Transverse colon (tissue), 4 donors: ENCODE results near the gene DUOXA1.

ENCODE experiments used
- CTCF ChIP-seq, 5 experiments: fragments of 200-600 bp in 3 of 5; fragments of 450-650 bp in 2 of 5; sonication (generic) in 3 of 5; IDR thresholded peaks; 1 replicate in 2 of 5; 2 replicates in 3 of 5; pipeline ENCODE4 v1.5.1; 2016 to 2017; ENCODE audit warnings: antibody characterized with exemption in 5 of 5, inconsistent platforms in 3 of 5, mild to moderate bottlenecking in 2 of 5, moderate library complexity in 1 of 5
- EP300 ChIP-seq: sonication (generic); formaldehyde crosslinking; IDR thresholded peaks from one replicate; pipeline ENCODE4 v1.6.1; 2017; ENCODE audit warnings: antibody characterized with exemption, low read depth
- POLR2AphosphoS5 ChIP-seq, 3 donors: sonication (generic); formaldehyde crosslinking; IDR thresholded peaks; one replicate each; pipeline ENCODE4 v1.6.1; 2016; ENCODE audit warnings: antibody characterized with exemption in 3 of 3

- TF ChIP-seq POLR2AphosphoS5 (IDR thresholded peaks at IDR 0.05) (no peak), EP300 (no peak), CTCF (IDR thresholded peaks at IDR 0.05) (no peak)
Measured at GRCh38 chr15:45150481-45150880, 20.8 kb upstream of the DUOXA1 start.
